ENCODE measurements around the gene AP3B1.

DNA sequence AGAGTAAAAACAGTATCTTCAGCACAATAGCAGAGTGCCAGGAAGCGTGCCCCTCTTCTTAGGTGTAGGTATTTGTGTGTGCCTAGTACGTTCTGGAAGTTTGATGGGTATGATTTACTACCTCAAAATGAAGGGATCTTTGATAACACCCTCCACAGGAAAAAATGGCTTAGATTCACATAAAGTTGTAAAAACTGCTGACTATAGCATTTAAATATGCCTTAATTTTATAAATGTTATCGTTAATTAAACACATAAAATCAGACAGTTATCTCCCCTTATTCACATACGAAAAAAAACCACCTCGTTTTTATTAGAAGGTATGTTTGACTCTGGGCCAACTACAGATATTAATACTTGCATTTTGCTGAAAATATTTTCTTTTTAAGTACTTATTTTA, 274.8 kb downstream of the AP3B1 start:
- no peak for TF ChIP-seq POLR2A (IDR thresholded peaks at IDR 0.05)
- TF ChIP-seq, protein P1, sequence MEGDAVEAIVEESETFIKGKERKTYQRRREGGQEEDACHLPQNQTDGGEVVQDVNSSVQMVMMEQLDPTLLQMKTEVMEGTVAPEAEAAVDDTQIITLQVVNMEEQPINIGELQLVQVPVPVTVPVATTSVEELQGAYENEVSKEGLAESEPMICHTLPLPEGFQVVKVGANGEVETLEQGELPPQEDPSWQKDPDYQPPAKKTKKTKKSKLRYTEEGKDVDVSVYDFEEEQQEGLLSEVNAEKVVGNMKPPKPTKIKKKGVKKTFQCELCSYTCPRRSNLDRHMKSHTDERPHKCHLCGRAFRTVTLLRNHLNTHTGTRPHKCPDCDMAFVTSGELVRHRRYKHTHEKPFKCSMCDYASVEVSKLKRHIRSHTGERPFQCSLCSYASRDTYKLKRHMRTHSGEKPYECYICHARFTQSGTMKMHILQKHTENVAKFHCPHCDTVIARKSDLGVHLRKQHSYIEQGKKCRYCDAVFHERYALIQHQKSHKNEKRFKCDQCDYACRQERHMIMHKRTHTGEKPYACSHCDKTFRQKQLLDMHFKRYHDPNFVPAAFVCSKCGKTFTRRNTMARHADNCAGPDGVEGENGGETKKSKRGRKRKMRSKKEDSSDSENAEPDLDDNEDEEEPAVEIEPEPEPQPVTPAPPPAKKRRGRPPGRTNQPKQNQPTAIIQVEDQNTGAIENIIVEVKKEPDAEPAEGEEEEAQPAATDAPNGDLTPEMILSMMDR (IDR thresholded peaks at IDR 0.05), result no peak
- no peak for TF ChIP-seq POLR2AphosphoS5 (IDR thresholded peaks at IDR 0.05; ENCODE audit: insufficient read depth in 1 of 2, low read depth in 1 of 2)
